ENCODE measurements around the gene PRR36.

PRR36 gene

DNA sequence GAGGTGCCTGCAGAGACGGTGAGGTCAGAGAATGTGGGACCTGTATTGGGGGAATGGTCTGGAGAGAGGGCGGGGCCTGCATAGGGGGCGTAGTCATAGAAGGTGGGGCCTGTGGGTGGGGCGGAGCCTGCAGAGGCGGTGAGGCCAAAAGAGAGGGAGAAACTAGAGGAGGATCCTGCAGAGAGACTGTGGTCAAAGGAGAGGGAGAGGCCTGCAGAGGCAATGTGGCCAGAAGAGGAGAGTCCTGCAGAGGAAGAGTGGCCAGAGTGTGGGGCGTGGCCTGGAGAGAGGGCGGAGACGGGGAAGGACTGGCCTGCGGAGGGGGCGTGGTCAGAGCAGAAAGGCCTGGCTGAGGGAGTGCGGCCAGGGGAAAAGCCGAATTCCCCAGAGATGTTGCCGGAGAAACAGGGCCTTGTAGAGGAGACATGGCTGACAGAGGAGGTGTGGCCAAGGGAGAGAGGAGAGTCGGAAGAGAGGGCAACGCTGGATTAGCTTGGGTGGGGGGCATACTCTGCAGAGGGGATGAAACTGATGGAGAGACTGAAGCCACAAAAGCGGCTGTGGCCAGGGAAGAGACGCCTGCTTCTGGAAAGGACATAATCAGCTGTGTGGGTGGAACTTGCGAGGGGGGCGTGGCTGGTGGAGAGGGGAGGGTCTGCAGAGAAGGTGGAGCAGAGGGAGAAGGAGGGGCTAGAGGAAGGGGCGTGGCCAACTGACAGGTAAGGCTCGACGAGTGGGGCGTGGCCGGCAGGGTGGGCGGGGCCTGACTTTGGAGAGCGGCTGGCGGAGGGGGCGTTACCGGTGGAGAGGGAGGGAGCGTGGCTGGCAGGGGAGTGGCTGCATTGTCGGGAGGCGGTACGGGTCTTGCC, 2.5 kb downstream of the PRR36 start:
- DNase-seq (ENCODE audit: low spot score), result peak; percentile 79

DNA sequence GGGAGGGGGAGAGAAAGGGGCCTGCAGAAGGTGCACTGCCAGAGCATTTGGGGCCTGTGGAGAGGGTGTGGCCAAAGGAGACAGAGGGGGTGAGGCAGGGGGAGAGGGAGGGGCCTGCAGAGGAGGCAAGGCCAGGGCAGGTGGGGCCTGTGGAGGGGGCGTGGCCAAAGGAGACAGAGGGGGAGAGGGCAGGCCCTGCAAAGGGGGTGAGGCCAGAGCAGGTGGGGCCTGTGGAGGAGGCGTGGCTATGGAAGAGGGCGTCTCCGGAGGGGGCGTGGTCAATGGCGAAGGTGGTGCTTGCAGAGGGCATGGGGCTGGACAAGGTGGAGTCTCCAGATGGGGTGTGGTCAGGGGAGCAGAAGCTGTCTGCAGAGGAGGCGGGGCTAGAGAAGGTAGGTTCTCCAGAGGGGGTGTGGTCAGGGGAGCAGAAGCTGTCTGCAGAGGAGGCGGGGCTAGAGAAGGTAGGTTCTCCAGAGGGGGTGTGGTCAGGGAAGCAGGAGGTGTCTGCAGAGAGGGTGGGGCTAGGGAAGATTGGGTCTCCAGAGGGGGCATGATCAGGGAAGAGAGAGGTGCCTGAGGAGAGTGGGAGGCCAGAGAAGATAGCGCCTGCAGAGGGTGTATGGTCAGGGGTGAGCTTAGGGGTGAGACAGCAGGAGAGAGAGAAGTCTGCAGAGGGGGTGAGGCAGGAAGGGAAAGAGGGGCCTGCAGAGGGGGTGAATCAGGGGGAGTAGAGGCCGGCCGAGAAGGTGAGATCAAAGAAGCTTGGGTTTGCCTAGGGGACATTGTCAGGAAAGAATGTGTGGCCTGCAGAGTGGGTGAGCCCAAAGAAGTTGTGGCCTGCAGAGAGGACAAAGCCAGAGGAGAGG, 3.4 kb downstream of the PRR36 start:
- peak; percentile 62 for DNase-seq (ENCODE audit: low spot score)

DNA sequence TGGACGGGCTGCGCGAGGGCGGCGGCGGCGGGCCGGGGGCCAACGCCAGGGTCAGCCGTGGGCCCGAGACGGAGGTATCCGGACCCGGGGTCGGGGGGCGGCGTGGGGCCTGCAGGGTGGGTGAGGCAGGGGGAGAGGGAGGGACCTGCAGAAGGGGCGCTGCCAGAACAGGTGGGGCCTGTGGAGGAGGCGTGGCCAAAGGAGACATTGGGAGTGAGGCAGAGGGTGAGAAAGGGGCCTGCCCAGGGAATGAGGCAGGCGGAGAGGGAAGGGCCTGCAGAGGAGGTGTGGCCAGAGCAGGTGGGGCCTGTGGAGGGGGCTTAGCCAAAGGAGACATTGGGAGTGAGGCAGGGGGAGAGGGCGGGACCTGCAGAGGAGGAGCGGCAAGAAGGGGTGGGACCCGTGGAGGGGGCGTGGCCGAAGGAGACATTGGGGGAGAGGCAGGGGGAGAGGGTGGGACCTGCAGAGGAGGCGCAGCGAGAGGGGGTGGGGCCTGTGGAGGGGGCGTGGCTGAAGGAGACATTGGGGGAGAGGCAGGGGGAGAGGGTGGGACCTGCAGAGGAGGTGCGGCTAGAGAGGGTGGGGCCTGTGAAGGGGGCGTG, 4.2 kb downstream of the PRR36 start:
- peak; percentile 51 for DNase-seq (ENCODE audit: low spot score)

DNA sequence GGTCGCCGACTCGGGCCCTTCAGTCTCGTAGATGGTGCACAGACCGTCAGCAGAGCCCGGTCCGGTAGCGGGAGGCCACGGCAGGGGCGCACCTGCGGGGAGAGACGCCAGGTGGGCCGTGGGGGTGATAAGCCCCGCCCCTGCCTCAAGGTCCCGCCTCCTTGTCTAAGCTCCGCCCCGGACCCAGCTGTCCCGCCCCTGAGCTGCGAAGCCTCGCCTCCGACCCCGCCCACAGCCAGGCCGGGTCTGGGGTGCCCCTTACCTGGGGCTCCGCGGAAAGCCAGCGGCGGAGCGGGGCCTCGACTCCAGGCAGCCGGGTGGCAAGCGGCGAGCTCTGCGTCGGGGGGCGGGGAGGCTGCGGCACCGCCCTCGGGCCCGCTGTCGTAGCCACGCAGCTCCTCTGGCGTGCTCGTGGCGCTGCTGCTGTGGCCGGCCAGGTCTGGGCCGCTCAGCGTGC, 4.7 kb downstream of the PRR36 start:
- peak; percentile 77 for DNase-seq (ENCODE audit: low spot score)

DNA sequence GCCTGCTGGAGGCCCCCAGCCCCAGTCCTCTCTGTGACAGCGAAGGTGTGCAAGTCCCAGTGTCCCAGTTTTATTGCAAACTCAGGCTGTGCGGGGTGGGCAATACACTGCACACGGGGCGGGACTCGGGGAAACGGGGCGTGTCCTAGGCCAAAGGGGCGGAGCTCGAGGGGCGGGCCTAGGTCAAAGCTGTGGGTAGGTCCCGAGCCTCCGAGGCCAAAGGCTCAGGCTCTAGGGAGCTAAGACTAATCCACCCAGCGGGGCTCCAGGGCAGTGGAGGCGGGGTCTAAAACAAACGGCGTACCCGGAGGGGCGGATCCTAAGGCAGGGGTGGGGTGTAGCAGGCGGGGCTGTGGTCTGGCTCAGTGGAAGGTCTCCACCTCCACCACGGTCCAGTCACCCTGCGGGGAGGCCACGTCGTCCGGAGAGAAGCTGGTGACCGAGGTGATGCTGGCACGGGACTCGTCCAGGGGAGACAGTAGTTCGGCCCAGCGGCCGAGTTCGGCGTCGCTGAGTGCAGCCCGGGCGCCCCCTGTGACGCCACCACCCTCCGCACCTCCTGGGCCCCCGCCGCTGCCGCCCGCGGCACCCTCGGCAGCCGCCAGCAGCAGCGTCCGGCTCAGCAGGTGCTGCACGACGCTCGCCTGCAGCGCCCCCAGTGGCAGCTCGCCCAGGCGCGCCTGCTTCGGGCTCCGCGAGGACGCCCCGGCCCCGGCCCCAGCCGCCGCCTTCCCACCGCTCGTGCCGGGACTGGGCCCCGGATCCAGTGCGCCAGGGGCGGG, 5.3 kb downstream of the PRR36 start:
- peak; percentile 77 for DNase-seq (ENCODE audit: low spot score)

DNA sequence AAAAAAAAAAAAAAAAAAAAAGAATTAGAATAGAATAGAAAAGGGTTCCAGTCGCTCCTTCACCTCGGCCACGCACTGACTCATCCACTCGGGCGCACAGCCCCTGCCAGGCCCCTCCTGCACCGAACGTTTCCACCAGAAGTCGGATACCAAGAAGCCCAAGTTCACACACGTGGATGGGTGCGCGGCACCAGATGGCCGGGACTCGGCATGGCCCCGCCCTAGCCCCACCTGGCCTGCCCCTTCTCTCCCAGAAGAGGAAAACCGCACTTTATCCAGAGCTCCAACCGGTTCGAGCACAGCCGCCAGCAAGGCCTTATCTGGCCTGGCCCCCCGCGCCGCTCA, 5.9 kb downstream of the PRR36 start:
- no peak for DNase-seq (ENCODE audit: low spot score)

DNA sequence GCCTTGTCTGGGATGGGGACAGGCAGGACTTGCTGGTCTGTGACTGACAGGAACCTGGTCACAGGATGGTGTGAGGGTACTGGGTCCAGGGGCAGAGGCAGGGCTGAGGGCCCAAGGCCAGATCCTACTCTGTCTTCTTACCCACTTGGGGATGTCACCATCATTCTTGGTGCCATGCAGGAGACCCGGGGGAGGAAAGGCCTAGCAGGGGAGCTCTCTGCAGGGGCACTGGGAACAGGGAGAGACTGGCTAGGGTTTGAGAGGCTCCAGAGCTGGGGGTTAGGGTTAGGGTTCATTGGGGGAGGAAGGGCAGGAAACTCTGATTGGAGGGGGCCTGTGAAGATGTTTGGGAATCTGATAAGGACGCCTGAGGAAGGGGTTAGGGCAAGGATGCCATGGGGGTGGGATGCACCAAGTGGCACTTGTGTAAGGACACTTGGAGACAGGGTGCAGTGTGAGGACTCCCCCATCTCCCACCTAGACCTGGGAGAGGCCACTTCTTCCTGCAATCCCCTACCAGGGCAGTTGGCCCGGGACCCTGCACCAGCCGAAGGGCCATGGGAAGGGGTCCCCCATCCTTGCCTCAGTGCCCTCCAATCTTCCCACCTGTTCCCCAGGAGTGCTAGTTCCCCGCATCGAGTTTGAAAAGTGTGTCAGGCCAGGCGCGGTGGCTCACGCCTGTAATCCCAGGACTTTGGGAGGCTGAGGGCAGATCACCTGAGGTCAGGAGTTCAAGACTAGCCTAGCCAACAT, 6.9 kb downstream of the PRR36 start:
- DNase-seq (ENCODE audit: low spot score), result no peak

DNA sequence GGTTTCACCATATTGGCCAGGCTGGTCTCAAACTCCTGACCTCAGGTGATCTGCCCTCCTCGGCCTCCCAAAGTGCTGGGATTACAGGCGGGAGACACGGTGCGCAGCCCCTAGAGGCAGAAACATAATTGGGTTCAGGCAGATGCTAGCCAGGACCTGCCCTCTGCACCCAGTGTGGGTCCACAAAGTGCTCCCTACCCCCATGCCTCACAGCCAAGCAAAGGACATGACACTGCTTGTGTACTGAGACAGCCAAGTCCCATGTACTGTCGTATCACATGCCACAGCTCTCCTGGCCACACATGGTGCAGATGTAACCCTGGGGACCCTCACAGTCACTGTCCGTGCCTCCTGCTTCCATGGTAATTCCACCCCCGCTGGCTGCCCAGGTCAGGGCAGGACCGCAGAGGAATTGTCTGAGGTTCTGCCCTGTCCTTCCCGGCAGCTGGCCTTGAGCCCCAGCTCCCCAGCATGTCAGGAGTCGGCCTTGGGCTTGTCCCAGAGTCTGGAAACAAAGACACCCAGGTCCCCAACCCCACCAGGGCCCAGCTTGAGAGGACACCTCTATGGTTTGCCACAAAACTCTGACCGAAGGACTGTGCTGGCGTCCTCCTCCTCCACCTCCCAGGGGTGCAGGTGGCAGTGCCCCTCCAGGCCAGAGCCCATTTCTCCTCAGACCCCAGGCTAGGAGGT, 7.6 kb downstream of the PRR36 start:
- no peak for DNase-seq (ENCODE audit: low spot score)

DNA sequence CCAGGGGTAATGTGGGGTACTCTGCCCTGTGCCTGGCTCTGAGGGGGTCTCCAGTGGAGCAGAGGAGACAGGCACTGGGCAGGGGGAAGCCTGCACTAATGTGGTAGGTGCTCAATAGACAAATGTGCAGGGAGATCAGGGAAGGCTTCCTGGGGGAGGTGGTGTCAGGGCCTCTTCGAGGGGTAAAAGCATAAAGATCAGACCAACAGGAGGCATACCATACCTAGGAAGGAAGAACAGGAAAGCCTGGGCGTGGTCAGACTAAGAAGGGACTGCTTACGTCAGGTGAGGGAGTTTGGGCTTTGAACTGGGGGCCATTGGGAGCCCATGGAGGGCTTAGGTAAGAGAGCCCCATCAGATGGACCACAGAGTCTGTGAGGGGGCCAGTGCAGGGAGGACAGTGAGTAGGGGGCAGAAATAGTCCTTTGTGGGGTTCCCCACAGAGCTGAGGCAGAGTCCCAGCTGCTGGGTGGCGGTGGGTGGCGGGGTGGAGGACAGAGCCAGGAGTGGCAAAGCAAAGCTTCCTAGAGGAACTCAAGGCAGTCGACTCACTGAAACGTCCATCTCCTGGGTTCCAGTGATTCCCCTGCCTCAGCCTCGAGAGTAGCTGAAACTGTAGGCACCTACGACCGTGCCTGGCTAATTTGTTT, 8.8 kb downstream of the PRR36 start:
- no peak for DNase-seq (ENCODE audit: low spot score)

DNA sequence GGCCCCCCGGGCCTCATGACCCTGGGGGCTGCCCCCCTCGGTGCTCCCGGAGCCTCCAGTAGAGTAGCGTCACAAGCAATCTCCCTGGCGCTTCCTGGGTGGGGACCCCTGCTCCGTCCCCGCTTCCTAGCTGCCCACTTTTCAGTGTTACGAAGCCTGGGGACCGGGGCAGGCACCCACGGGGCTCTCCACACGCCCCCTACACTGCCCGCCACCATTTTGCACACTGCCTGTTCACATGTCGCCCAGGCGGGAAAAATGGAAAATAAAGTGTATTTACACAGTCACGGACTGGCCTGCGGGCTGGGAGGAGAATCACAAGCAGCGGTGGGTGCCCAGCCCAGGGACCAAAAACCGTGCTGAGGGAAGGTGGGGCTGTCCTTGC, 9.5 kb downstream of the PRR36 start:
- no peak for DNase-seq (ENCODE audit: low spot score)

DNA sequence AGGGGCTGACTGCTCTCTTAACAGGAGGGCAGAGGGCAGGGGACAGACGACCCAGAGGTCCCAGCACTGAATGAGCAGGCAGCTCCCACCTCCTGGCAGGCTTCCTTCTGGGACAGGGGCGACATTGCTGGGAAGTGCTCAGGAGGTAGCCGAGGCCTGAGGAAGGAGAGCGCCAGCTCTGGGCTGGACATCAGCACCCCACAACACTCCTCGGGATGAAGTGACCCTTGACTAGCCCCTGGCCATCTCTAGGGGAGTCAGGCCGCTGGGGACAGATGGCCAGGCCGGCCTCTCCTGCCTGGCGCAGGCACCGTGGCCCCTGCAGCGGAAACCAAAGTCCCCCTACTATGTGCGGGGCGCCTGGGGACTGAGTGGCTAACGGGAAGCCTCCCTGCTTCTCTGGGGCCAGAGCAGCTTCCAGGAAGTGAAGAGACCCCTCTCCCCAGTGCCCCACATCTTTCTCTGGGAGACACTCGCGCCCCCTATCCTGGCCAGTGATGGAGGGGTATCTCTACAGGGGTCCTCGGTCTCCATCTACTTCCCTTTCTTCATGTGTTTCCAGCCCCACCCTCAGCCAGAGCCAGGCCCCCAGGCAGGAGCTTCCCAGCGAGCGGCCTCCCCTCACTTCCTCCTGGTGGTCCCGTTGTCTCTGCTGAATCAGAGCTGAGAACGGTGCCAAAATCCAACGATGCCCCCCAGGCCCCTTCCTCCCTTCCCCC, 10.1 kb downstream of the PRR36 start:
- DNase-seq (ENCODE audit: low spot score), result no peak

DNA sequence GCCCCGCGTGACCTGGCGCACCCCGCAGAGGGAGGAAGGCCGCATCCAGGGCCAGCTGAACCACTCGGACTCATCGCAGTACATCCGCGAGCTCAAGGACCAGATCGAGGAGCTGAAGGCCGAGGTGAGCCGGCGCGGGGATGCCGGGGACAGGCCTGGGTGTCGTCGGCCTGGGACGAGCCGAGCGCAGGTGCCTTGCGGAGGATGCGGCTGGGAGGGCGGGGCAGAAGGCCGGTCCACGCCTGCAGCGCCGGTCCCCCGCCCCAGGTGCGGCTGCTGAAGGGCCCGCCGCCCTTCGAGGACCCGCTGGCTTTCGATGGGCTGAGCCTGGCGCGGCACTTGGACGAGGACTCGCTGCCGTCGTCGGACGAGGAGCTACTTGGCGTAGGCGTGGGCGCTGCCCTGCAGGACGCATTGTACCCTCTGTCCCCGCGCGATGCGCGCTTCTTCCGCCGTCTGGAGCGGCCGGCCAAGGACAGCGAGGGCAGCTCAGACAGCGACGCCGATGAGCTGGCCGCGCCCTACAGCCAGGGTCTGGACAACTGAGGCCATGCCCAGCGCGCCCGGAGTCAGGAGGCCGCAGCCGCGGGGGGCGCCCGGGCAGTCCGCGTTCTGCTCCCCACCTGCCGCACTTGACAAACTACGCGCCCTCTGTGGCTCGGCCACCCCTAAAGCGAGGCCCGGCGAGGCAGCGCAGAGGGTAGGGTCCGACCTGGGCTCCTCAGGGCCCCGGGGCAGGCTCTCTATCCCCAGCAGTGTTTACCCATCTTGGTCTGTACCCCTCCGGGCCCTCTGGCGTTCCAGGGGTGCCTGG, 10.8 kb downstream of the PRR36 start:
- DNase-seq (ENCODE audit: low spot score), result no peak

DNA sequence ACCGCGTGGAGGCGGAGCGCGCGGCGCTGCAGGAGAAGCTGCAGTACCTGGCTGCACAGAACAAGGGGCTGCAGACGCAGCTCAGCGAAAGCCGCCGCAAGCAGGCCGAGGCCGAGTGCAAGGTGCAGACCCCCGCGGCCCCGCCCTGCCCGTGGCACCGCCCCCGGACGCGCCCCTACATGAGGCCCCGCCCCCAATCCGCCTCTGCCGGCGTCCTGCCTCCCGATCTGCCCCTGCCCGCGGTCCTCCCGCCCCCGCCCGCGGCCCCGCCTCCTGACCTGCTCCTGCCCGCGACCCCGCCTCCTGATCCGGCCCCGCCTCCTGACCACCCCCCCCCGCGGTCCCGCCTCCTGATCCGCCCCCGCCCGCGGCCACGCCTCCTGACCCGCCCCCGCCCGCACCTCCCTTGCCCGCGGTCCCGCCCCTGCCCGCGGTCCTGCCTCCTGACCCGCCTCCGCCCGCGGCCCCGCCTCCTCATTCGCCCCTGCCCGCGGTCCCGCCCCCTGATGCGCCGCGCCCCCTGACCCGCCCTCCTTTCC, 11.7 kb downstream of the PRR36 start:
- peak; percentile 68 for DNase-seq (ENCODE audit: low spot score)

DNA sequence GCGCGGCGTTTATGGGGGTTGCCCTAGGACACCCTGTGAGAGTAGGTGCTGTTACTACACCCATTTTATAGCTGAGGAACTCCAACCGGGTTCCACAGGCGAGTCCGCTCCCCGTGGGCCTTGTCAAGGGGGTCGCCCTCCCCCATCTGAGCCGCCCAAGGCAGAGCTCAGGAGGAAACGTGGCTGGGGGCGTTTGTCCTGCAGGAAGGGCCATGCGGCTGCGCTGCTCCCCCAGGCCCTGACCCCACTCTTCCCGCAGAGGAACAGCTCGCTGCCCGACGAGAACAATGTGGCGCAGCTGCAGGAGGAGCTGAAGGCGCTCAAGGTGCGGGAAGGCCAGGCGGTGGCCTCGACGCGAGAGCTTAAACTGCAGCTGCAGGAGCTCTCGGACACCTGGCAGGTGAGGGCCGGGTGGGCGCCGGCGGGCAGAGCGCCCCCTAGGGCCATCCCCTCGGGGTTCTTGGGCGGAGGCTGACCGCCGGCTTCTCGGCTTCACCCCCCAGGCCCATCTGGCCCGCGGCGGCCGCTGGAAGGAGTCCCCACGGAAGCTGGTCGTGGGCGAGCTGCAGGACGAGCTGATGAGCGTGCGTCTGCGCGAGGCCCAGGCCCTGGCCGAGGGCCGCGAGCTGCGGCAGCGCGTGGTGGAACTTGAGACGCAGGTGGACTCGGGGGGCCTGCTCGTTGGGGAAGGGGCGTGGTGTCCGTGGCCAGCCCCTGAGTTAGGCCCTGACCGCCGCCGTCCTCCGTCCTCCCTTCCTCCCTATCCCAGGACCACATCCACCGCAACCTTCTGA, 12.4 kb downstream of the PRR36 start:
- no peak for DNase-seq (ENCODE audit: low spot score)

DNA sequence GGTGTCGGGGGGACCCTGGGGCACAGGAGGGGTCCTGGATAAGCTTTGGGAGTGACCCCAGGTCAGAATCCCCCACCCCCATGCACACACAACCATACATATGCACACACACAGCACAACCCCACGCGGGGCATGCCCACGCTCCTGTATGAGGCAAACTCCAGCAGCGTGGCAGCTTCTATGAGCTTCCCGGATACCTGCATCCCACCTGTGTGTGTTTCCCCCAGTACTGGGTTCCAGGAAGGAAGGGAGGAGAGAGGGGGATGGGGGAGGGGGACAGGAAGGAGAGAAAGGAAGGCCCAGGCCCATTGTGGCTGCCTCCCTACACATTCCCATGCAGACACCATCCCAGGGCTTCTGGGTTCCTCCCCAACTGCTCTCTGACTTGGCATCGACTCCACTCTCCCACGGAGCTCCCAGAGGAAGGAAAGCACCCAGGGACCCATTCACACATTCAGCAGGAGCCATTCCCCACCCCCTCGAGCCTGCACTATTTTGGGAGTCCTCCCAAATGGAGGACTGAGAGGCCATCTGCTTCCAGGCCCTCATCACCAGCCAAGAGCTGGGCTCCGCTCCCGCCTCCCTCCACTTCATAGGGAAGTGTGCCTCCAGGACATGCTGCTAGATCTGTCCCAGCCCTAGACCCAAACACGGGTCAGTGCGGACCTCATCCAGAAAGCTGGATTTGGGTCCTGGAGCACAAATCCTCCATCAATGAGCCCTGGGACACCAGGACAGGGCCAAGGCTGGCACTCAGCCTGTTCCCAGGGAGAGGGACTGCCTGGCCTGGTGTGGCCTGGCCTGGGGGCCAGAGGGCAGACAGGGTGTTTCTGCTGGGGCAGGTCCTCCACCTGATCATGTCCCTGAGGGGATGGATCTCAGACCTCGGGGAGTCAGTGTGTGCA, 13.2 kb downstream of the PRR36 start:
- DNase-seq (ENCODE audit: low spot score), result no peak
